OCI-LY7 (cell line): ENCODE data around the gene C10orf143.

Experiments used
- CTCF ChIP-seq: fragments of 200-600 bp; sonication (generic); conservative IDR thresholded peaks from 2 replicates; pipeline ENCODE4 v1.5.1; 2014; ENCODE audit warnings: mild to moderate bottlenecking, antibody characterized with exemption, low read length, moderate library complexity, mixed read lengths
- EZH2phosphoT487 ChIP-seq: fragments of 200-600 bp; sonication (generic); IDR thresholded peaks from 2 replicates; pipeline ENCODE4 v1.6.1; 2018; ENCODE audit warnings: low read depth, borderline replicate concordance, mild to moderate bottlenecking, mixed run types, antibody characterized with exemption, low read length, moderate library complexity, mixed read lengths

- TF ChIP-seq CTCF (no peak), EZH2phosphoT487 (no peak)
These were observed 70.3 kb downstream of the C10orf143 start for GRCh38 chr10:130040351-130040750.
